GM18951 (cell line): ENCODE data around the gene PRDX1.
"Not testable (repeated sequence)": the region's sequence is repeated elsewhere in the genome, so short reads cannot be mapped to it uniquely, and the experiment has no call there.

Source experiments
- POLR2A ChIP-seq: IDR thresholded peaks from 4 replicates; pipeline ENCODE4 v1.6.1; 2011; ENCODE audit warnings: mild to moderate bottlenecking; ENCODE audit not compliant: insufficient read length, insufficient read depth; ENCODE audit errors: extremely low read depth
- in situ Hi-C: fragments of 300-500 bp; cut with MboI; formaldehyde crosslinking; loops from one replicate; pipeline ENCODE4 v1.12.0; 2022; ENCODE audit warnings: low sequenced_read_pairs, mixed read lengths, inconsistent platforms; ENCODE audit not compliant: unreplicated experiment

Gene PRDX1

GRCh38 chr1:45488666-45489377, 32.9 kb downstream of the PRDX1 start:
- no peak for TF ChIP-seq POLR2A
- in situ Hi-C loops, result loop anchor here (25.0 kb wide), 1 partner anchor 677 kb away; the partner anchor contains the start of genes BTBD19, DYNLT4 and PLK3

DNA sequence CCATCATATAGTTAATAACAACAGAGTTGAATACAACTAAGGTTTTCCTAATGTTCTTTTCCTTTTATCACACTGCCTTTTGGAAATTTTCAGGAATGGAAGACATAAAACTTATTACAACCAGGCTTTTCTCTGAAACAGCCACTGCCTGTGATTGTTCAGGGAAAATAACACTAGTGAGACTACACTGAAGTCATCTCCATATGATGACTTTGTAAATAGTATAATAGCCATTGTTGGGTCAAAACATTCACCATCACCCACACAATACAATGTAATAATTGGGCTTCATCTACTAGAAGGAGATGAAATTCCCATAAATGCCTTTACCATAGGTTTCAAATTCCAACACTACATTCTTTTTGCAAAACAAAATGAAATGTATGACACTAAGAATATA, 35.7 kb downstream of the PRDX1 start:
- in situ Hi-C loops, result loop anchor here (25.0 kb wide), 1 partner anchor 674 kb away; the partner anchor contains the start of genes BTBD19, DYNLT4 and PLK3
- TF ChIP-seq POLR2A, result no peak

DNA sequence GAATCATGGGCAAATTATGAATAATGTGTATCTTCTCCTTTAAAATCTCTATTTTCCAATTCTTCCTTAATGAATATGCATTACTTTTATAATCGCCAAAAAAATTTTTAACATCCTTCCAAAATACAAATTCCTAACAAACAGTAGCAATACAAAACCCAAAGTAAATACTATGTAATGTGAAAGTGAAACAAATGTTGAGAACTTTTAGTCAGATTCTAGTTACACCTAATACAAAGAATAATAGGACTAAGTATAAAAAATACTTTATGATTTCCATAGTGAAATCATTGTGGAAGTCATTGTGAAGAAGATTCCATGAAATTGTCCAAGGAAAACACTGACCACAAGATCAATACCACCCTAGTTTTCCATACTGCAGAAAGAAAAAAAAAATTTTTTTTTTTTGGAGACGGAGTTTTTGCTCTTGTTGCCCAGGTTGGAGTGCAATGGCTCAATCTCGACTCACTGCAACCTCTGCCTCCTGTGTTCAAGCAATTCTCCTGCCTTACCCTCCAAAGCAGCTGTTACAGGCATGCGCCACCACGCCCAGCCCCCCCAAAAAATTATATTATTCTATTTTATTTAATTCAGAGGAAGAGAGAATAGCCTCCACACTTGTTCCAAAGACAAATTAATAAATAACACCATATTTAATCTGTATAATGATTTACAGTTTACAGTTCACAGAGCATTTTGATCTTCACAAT, 42.5 kb downstream of the PRDX1 start:
- no peak for TF ChIP-seq POLR2A
- in situ Hi-C loops, result loop anchor here (25.0 kb wide), 1 partner anchor 667 kb away; the partner anchor contains the start of genes BTBD19, DYNLT4 and PLK3

- no peak for TF ChIP-seq POLR2A
- in situ Hi-C loops, result loop anchor here (25.0 kb wide), 1 partner anchor 666 kb away; the partner anchor contains the start of genes BTBD19, DYNLT4 and PLK3
These were observed 43.4 kb downstream of the PRDX1 start for GRCh38 chr1:45478121-45478814.

- TF ChIP-seq POLR2A, result no peak
- in situ Hi-C loops, result loop anchor here (25.0 kb wide), 1 partner anchor 665 kb away; the partner anchor contains the start of genes BTBD19, DYNLT4 and PLK3
These were observed 44.0 kb downstream of the PRDX1 start for GRCh38 chr1:45477646-45478045.

GRCh38 chr1:45474194-45474593, 47.5 kb downstream of the PRDX1 start:
- in situ Hi-C loops, result not testable (repeated sequence)

- no peak for TF ChIP-seq POLR2A
- in situ Hi-C loops, result no loop called here
These were observed 48.4 kb downstream of the PRDX1 start for GRCh38 chr1:45473302-45473701.

DNA sequence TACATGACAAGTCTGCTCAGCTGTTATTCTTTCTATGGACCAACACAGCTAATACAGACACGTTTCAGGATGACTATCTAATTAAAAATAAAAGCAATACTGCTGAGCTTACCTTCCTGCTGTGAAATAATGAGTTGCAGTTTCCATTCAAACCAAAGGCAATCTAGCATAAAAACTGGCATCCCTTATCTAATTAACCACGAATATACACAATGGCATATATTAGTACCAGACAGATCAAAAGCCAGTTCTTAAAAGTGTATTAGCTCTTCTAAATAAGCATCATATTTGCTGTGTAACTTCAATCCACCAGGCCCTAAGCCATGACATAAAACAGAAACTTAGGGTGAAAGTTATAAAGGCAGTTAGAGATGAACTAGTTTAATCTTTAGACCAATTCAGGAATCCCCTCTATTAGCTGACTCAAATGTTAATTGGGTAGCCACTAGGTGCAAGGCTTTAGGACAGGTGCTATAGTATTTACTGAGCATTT, 51.3 kb downstream of the PRDX1 start:
- in situ Hi-C loops, result no loop called here
- no peak for TF ChIP-seq POLR2A

DNA sequence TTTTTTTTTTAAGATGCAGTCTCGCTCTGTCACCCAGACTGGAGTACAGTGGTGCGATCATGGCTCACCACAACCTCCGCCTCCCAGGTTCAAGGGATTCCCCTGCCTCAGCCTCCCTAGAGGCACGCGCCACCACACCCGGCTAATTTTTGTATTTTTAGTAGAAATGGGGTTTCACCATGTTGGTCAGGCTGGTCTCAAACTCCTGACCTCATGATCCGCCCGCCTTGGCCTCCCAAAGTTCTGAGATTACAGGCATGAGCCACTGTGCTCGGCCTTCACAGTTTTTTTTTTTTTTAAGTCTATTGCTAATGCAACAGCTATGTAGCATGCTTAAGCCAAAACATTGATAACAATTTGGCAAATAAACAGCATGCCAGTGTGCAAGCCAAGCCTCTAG, 54.3 kb downstream of the PRDX1 start:
- in situ Hi-C loops, result not testable (repeated sequence)

DNA sequence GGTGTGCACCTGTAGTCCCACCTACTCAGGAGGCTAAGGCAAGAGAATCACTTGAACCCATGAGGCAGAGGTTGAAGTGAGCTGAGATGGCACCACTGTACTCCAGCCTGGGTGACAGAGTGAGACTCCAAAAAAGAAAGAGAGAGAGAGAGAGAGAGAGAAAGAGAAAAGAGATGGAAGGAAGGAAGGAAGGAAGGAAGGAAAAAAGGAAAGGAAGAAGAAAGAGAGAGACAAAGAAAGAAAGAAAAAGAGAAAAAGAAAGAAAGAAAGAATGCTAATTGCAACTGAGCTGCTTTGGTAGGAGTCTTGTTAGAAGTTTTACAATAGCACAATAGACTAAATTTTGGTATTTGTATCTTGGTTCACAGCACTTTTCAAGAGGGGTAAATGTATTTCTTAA, 56.4 kb downstream of the PRDX1 start:
- no peak for TF ChIP-seq POLR2A
- in situ Hi-C loops, result no loop called here
